ENCODE measurements around the gene PIM2. TPM values are rescaled to one million over a fixed set of nuclear protein-coding genes. Genes with fewer than 3 reads are reported as not detected.
A peak's percentile ranks its signal among the peaks of the same experiment; 100 is the strongest.

Gene PIM2
- total and polyA plus RNA-seq, 2 of the 4 experiments (the other 2 are of a cell fraction) = 7.3 to 9.4 TPM

DNA sequence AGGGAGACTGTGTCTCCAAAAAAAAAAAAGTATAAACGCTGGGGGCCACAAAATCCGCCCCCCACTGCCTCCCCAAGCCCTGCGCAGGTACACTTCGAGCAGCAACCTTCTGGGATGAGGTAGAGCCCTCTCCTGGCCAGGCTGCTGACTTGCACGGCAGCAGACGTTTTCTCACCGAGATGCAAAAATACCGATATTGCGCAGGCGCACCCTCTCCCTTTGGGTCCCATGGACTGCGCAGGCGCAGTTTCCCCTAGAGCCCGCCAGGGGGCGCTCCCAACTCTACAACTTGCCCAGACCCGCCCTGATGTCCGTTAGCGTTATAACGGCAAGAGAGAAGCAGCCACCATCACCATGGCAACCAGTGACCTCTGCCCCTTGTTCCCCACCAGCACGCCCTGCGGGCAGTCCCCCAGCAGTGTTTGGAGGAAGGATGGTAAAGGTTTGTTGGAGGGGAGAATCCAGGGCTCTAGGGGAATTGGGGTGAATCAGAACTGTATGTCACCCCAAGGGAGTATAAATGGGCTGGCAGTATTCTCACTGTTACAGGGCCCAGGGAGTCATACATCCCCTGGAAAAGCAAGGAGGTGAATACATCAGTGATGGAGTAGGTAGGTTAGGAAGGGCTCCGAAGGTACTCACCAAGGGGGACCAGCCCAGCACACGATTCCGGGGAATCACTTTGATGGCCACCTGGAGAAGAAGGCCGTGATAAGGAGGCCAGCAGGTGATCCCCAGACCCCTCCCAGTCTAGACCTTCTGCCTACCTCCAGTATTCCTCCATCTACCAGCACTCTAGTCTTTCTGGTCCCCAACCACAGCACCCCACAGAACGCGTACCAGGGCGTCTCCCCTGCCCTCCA, 1.5 kb downstream of the PIM2 start:
- Histone ChIP-seq H3K27me3 (ENCODE audit: control insufficient read depth, insufficient read depth, low read length) (no peaks in the 10 kb centered on the region), H3K14ac (replicated peaks; ENCODE audit: low read depth, low read length) (no peak overlapping the region), H2AK9ac (replicated peaks; ENCODE audit: low read depth, low read length, poor library complexity) (peak overlapping the region; percentile 55), H3K4me2 (ENCODE audit: low read depth, low read length) (peak overlapping the region; percentile 93), H3K79me1 (ENCODE audit: low read depth in 1 of 2, low read length in 2 of 2) (peaks cover 4 to 21% of the 10 kb centered on the region in 2 experiments; a peak in 2 of 4 replicates), H2BK20ac (ENCODE audit: low read depth, low read length) (no peak overlapping the region), H3K18ac (ENCODE audit: low read depth, low read length) (no peak overlapping the region), H2BK120ac (ENCODE audit: low read depth, low read length) (no peak overlapping the region), H3K23ac (ENCODE audit: low read depth, low read length) (no peak overlapping the region; the same call in 1 of the 2 replicates), H4K91ac (ENCODE audit: insufficient read depth, low read depth, low read length) (no peak overlapping the region), H2BK15ac (ENCODE audit: low read depth, low read length) (no peak overlapping the region), H2AK5ac (ENCODE audit: low read depth, low read length) (no peak overlapping the region; the same call in none of the 2 replicates), H3K4me1 (ENCODE audit: control insufficient read depth, insufficient read depth, low read length) (peaks cover 3% of the 10 kb centered on the region; the same call in 1 of the 2 replicates), H4K8ac (ENCODE audit: low read depth in 2 of 2, low read length in 2 of 2) (peak overlapping the region in 1 of 2 experiments; percentile 56; a peak in 1 of 4 replicates), H3K36me3 (ENCODE audit: control insufficient read depth, insufficient read depth, low read length) (peaks cover 2% of the 10 kb centered on the region; the same call in 1 of the 2 replicates), H2BK5ac (ENCODE audit: low read depth, low read length, poor library complexity, severe bottlenecking) (no peak overlapping the region), H2AFZ (replicated peaks; ENCODE audit: low read length, poor library complexity) (peak overlapping the region; percentile 67), H3K9ac (ENCODE audit: low read depth, low read length) (no peak overlapping the region), H3K9me1 (ENCODE audit: insufficient read depth, low read length) (peaks cover 5% of the 10 kb centered on the region; the same call in 1 of the 2 replicates), H3K4ac (ENCODE audit: low read depth, low read length) (0 out of 2 replicates have a peak overlapping the region, but pooled peaks have one; percentile 19), H3K4me3 (ENCODE audit: insufficient read depth, low read depth, low read length) (no peak overlapping the region), H3K9me3 (ENCODE audit: control insufficient read depth, insufficient read depth, low read length) (no peaks in the 10 kb centered on the region), H3K56ac (ENCODE audit: extremely low read depth, insufficient read depth, low read length) (no peak overlapping the region), H3K27ac (ENCODE audit: insufficient read depth, low read length) (no peak overlapping the region), H4K5ac (ENCODE audit: low read depth, low read length) (no peak overlapping the region), H4K20me1 (ENCODE audit: insufficient read depth, low read length) (peaks cover 16% of the 10 kb centered on the region; the same call in 1 of the 2 replicates)
- WGBS, 2 experiments (ENCODE audit: extremely low coverage in 2 of 2, insufficient read length in 1 of 2) = 52% methylated on average over 12 of the region's 27 CpGs; no CpG with 5 or more reads in 1 of the 2 experiments
- no TSS peak for BruUV-seq (replicated peaks)
- ATAC-seq (ENCODE audit: low read depth) (peak; percentile 70), DNase-seq (peak; percentile 85)
- in situ Hi-C loops (cut with MboI; ENCODE audit: low sequenced_read_pairs) (no loop called here), dilution Hi-C loops (cut with HindIII; ENCODE audit: low sequenced_read_pairs, unreplicated experiment) (no loop called here), intact Hi-C loops (cut with micrococcal nuclease) (loop anchor here (2.0 to 5.0 kb wide), 3 partner anchors 125 to 269 kb away; partner anchors contain the start of genes SUV39H1 and TFE3)
- TF ChIP-seq RAD21 (IDR thresholded peaks at IDR 0.05; ENCODE audit: low read length) (peak; percentile 46), FOS (IDR thresholded peaks at IDR 0.05; ENCODE audit: low read depth, low read length) (no peak), SMC3 (IDR thresholded peaks at IDR 0.05; ENCODE audit: low read depth, low read length) (peak; percentile 43)
- TF ChIP-seq, protein P1, sequence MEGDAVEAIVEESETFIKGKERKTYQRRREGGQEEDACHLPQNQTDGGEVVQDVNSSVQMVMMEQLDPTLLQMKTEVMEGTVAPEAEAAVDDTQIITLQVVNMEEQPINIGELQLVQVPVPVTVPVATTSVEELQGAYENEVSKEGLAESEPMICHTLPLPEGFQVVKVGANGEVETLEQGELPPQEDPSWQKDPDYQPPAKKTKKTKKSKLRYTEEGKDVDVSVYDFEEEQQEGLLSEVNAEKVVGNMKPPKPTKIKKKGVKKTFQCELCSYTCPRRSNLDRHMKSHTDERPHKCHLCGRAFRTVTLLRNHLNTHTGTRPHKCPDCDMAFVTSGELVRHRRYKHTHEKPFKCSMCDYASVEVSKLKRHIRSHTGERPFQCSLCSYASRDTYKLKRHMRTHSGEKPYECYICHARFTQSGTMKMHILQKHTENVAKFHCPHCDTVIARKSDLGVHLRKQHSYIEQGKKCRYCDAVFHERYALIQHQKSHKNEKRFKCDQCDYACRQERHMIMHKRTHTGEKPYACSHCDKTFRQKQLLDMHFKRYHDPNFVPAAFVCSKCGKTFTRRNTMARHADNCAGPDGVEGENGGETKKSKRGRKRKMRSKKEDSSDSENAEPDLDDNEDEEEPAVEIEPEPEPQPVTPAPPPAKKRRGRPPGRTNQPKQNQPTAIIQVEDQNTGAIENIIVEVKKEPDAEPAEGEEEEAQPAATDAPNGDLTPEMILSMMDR (conservative IDR thresholded peaks at IDR 0.05; ENCODE audit: low read depth, low read length) = peak; percentile 91
- ChIA-PET CTCF (interaction anchor here (0.9 kb wide), 1 partner anchor 127 kb away, joined by 3 read pairs; no protein-coding TSS in a partner anchor), POLR2A (ENCODE audit: unreplicated experiment) (no interaction called here)
